ENCODE data around the gene LSM3.

DNA sequence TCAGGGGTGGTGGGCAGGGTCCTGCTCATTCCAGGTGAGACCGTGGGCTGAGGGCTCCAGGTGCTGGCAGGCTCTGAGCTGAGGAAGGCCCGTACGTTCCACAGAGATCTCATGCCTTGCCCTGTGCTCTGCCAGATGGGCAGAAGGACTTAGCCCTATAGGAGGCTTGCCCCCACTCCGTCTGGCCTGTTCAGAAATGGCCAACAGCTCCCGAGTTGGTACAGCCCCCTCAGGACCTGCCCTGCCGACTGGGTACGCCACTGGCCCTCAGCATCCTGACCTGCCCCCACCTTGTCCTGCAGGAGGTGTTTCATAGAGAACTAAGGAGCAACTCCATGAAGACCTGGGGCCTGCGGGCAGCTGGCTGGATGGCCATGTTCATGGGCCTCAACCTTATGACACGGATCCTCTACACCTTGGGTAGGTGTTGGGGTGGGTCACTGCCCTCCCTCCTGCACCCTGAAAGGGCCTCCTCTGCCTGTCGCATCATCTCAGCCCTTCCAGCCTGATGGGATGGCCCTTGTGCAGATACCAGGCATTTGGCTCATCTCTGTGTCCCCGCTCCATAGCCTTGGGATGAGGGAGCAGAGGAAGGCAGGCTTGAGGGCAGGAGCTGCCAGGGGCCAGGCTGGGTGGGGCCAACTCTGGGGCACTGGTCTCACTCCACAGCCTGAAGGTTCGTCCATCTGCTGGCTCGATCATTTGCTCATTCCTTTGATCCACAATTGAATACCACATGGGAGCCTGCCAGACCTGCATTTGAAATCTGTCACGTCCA is 39.5 kb upstream of the LSM3 start:
- no peak for TF ChIP-seq EZH2 (IDR thresholded peaks at IDR 0.05)
- TF ChIP-seq POLR2A (IDR thresholded peaks at IDR 0.05; ENCODE audit: borderline replicate concordance, extremely low read depth, insufficient read depth, insufficient read length) = no peak
- TF ChIP-seq RAD21 (IDR thresholded peaks at IDR 0.05; ENCODE audit: low read depth) = no peak
- no peak for TF ChIP-seq REST (IDR thresholded peaks at IDR 0.05; ENCODE audit: low read depth)
- TF ChIP-seq CTCF (IDR thresholded peaks at IDR 0.05 in 2 of 3, conservative IDR thresholded peaks at IDR 0.05 in 1 of 3; ENCODE audit: borderline replicate concordance in 1 of 3, insufficient read depth in 1 of 3, low read depth in 2 of 3, low read length in 2 of 3) = no peak
- no peak for TF ChIP-seq SP1 (IDR thresholded peaks at IDR 0.05; ENCODE audit: low read depth)
- TF ChIP-seq ZFX (IDR thresholded peaks at IDR 0.05) = no peak
- no peak for TF ChIP-seq POLR2AphosphoS5 (IDR thresholded peaks at IDR 0.05; ENCODE audit: low read depth, low read length)
- no peak for TF ChIP-seq ZNF274 (IDR thresholded peaks at IDR 0.05; ENCODE audit: low read depth, low read length)
- TF ChIP-seq CEBPB (IDR thresholded peaks at IDR 0.05; ENCODE audit: low read depth) = no peak

All from HCT116 (cell line).